RWPE2 (cell line): ENCODE measurements around the gene FAM24B.

Experiments
- ATAC-seq: fragments of 200-7000 bp; cut with Tn5 transposase; 3 replicates; pipeline ENCODE4 v1.9.1; 2021; ENCODE audit warnings: low read depth
- DNase-seq: peaks from one replicate; pipeline ENCODE4 v3.0.0-alpha.2; 2020; ENCODE audit warnings: low spot score
- H3K27ac ChIP-seq: fragments of 450-650 bp; 2 replicates; pipeline ENCODE4 v1.5.1; 2017; ENCODE audit warnings: mild to moderate bottlenecking; ENCODE audit not compliant: poor library complexity, severe bottlenecking
- H3K27me3 ChIP-seq: fragments of 250-450 bp; sonication (Bioruptor Pico); 2 replicates; pipeline ENCODE4 v1.5.1; 2021; ENCODE audit warnings: mild to moderate bottlenecking, moderate library complexity; ENCODE audit not compliant: insufficient read depth, poor library complexity, severe bottlenecking
- H3K36me3 ChIP-seq: fragments of 250-450 bp; sonication (Bioruptor Pico); 2 replicates; pipeline ENCODE4 v1.5.1; 2020; ENCODE audit warnings: low read depth, mild to moderate bottlenecking, moderate library complexity
- H3K4me1 ChIP-seq: fragments of 250-450 bp; sonication (Bioruptor Pico); 2 replicates; pipeline ENCODE4 v1.5.1; 2021; ENCODE audit warnings: mild to moderate bottlenecking, moderate library complexity; ENCODE audit not compliant: insufficient read depth, poor library complexity, severe bottlenecking
- H3K4me3 ChIP-seq: fragments of 250-450 bp; sonication (Bioruptor Pico); 2 replicates; pipeline ENCODE4 v1.5.1; 2021; ENCODE audit warnings: mild to moderate bottlenecking, moderate library complexity; ENCODE audit not compliant: severe bottlenecking
- H3K9me3 ChIP-seq: fragments of 250-450 bp; sonication (Bioruptor Pico); 2 replicates; pipeline ENCODE4 v1.5.1; 2021; ENCODE audit warnings: mild to moderate bottlenecking, moderate library complexity; ENCODE audit not compliant: severe bottlenecking
- TF ChIP-seq, protein P1 (sequence below): fragments of 450-650 bp; IDR thresholded peaks from one replicate; pipeline ENCODE4 v1.5.1; 2017; ENCODE audit warnings: mild to moderate bottlenecking, moderate library complexity; ENCODE audit not compliant: poor library complexity, severe bottlenecking

The FAM24B gene

GRCh38 chr10:122849090-122849489 lies 30.3 kb downstream of the FAM24B start:
- no peak for ATAC-seq
- Histone ChIP-seq H3K36me3 (peaks cover 63% of the 10 kb centered on the region), H3K27me3 (no peaks in the 10 kb centered on the region), H3K4me3 (no peak overlapping the region), H3K9me3 (no peaks in the 10 kb centered on the region), H3K4me1 (peaks cover 39% of the 10 kb centered on the region), H3K27ac (no peak overlapping the region)
- TF ChIP-seq, protein P1, sequence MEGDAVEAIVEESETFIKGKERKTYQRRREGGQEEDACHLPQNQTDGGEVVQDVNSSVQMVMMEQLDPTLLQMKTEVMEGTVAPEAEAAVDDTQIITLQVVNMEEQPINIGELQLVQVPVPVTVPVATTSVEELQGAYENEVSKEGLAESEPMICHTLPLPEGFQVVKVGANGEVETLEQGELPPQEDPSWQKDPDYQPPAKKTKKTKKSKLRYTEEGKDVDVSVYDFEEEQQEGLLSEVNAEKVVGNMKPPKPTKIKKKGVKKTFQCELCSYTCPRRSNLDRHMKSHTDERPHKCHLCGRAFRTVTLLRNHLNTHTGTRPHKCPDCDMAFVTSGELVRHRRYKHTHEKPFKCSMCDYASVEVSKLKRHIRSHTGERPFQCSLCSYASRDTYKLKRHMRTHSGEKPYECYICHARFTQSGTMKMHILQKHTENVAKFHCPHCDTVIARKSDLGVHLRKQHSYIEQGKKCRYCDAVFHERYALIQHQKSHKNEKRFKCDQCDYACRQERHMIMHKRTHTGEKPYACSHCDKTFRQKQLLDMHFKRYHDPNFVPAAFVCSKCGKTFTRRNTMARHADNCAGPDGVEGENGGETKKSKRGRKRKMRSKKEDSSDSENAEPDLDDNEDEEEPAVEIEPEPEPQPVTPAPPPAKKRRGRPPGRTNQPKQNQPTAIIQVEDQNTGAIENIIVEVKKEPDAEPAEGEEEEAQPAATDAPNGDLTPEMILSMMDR: no peak
- DNase-seq: no peak

- DNase-seq (no peak), ATAC-seq (no peak)
- no peaks in the 10 kb centered on the region for H3K27me3 ChIP-seq
- H3K9me3 ChIP-seq: no peaks in the 10 kb centered on the region
- H3K4me1 ChIP-seq: peaks cover 28% of the 10 kb centered on the region
- peaks cover 52% of the 10 kb centered on the region for H3K36me3 ChIP-seq
- TF ChIP-seq, protein P1: no peak
- H3K27ac ChIP-seq: no peak overlapping the region
- no peak overlapping the region for H3K4me3 ChIP-seq
Observed at GRCh38 chr10:122847782-122848604, 31.4 kb downstream of the FAM24B start.

GRCh38 chr10:122845783-122846332 lies 33.5 kb downstream of the FAM24B start, which contains the start of gene CUZD1:
Gene CUZD1, minus strand, starts transcription at chr10:122845857. Its CDS starts 14 bp downstream, at chr10:122845843.
- TF ChIP-seq, protein P1: no peak
- DNase-seq (no peak), ATAC-seq (no peak)
- H3K9me3 ChIP-seq: no peaks in the 10 kb centered on the region
- no peak within 1 kb of the TSS for H3K27ac ChIP-seq
- peaks cover 33% of the 10 kb centered on the region for H3K36me3 ChIP-seq
- no peak within 1 kb of the TSS for H3K4me3 ChIP-seq
- no peaks in the 10 kb centered on the region for H3K27me3 ChIP-seq
- peaks cover 7% of the 10 kb centered on the region for H3K4me1 ChIP-seq

DNA sequence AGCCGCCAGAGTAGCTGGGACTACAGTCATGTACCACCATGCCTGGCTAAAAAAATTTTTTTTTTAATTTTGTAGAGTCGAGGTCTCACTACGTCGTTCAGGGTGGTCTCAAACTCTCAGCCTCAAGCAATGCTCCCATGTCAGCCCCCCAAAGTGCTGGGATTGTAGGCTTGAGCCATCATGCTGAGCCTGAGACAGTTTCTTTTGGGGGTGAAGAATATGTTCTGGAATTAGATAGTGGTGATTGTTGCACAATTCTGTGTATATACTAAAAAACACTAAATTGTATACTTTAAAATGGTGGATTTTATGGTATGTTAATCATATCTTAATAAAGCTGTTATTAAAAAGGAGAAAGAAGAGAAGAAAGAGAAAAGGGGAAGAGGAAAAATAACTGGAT lies 35.2 kb downstream of the FAM24B start:
- Histone ChIP-seq H3K27me3 (no peaks in the 10 kb centered on the region), H3K27ac (no peak overlapping the region), H3K9me3 (no peaks in the 10 kb centered on the region), H3K4me3 (no peak overlapping the region), H3K4me1 (no peaks in the 10 kb centered on the region), H3K36me3 (peaks cover 16% of the 10 kb centered on the region)
- no peak for ATAC-seq
- TF ChIP-seq, protein P1: no peak
- DNase-seq: no peak

DNA sequence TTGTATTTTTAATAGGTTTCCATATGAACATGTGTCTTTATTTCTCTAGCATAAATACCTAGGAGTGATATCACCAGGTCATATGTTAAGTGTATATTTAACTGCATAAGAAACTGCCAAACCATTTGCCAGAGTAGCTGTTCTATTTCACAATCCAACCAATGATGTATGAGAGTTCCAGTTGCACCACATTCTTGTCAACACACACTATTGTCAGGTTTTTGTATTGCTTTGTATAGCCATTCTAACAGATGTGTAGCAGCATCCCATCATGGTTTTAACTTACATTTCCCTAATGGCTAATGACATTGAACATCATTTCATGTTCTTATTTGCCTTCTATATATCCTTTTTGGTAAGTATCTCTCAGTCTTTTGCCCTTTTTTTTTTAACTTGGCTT lies 37.8 kb downstream of the FAM24B start:
- ATAC-seq (no peak), DNase-seq (no peak)
- H3K27ac ChIP-seq: no peak overlapping the region
- no peaks in the 10 kb centered on the region for H3K27me3 ChIP-seq
- H3K4me1 ChIP-seq: no peaks in the 10 kb centered on the region
- no peak overlapping the region for H3K4me3 ChIP-seq
- H3K9me3 ChIP-seq: no peaks in the 10 kb centered on the region
- H3K36me3 ChIP-seq: peaks cover 5% of the 10 kb centered on the region
- TF ChIP-seq, protein P1: no peak
